IMR-90 (cell line): Measurements from ENCODE around the gene PRTFDC1. TPM values are rescaled to one million over a fixed set of nuclear protein-coding genes. Genes with fewer than 3 reads are reported as not detected.
"Not testable (repeated sequence)": the region's sequence is repeated elsewhere in the genome, so short reads cannot be mapped to it uniquely, and the experiment has no call there.

Experiments
- ATAC-seq: fragments of 200-7000 bp; cut with Tn5 transposase; 2 replicates; pipeline ENCODE4 v1.9.1; 2020; ENCODE audit warnings: low read depth, mild to moderate bottlenecking, moderate library complexity
- BruUV-seq: library from RNA; stranded (reverse); fragments of 400-500 nt; replicated peaks from 2 replicates; lab custom pipeline; 2021; lab: Mats Ljungman, UMichigan
- CTCF ChIA-PET: fragments of 300-600 bp; formaldehyde crosslinking; extraction: SDS; loops from one replicate; lab custom pipeline; 2021; ENCODE audit warnings: antibody characterized with exemption; lab: Yijun Ruan, JAX
- POLR2A ChIA-PET: fragments of 300-600 bp; sonication (Branson Sonifier 250); formaldehyde crosslinking; loops from one replicate; lab custom pipeline; 2022; ENCODE audit warnings: antibody characterized with exemption; ENCODE audit not compliant: unreplicated experiment; lab: Charles Lee
- DNase-seq: peaks from one replicate; pipeline ENCODE4 v3.0.0; 2013
- H2AFZ ChIP-seq: replicated peaks from 2 replicates; pipeline ENCODE3; 2013; ENCODE audit warnings: low read length, mild to moderate bottlenecking; ENCODE audit not compliant: poor library complexity
- H2AK5ac ChIP-seq: 2 replicates; pipeline ENCODE4 v1.6.1; 2013; ENCODE audit warnings: low read depth, low read length, inconsistent platforms
- H2AK9ac ChIP-seq: replicated peaks from 2 replicates; pipeline ENCODE3; 2013; ENCODE audit warnings: mild to moderate bottlenecking, low read depth, low read length, moderate library complexity; ENCODE audit not compliant: poor library complexity
- H2BK120ac ChIP-seq: 2 replicates; pipeline ENCODE4 v1.6.1; 2013; ENCODE audit warnings: low read depth, low read length, inconsistent platforms
- H2BK15ac ChIP-seq: 3 replicates; pipeline ENCODE4 v1.6.1; 2013; ENCODE audit warnings: low read depth, low read length, inconsistent platforms
- H2BK20ac ChIP-seq: 2 replicates; pipeline ENCODE4 v1.6.1; 2013; ENCODE audit warnings: low read depth, mild to moderate bottlenecking, inconsistent platforms, low read length, moderate library complexity
- H2BK5ac ChIP-seq: 2 replicates; pipeline ENCODE4 v1.6.1; 2013; ENCODE audit warnings: mild to moderate bottlenecking, low read depth, low read length, inconsistent platforms; ENCODE audit not compliant: poor library complexity, severe bottlenecking
- H3K14ac ChIP-seq: replicated peaks from 2 replicates; pipeline ENCODE4 v1.6.1; 2013; ENCODE audit warnings: low read depth, low read length, inconsistent platforms
- H3K18ac ChIP-seq: 2 replicates; pipeline ENCODE4 v1.6.1; 2013; ENCODE audit warnings: low read depth, low read length, control low read depth
- H3K23ac ChIP-seq: 2 replicates; pipeline ENCODE4 v1.6.1; 2013; ENCODE audit warnings: low read depth, low read length, inconsistent platforms
- H3K27ac ChIP-seq: 2 replicates; pipeline ENCODE4 v1.5.1; 2013; ENCODE audit warnings: mild to moderate bottlenecking, control low read depth, low read length; ENCODE audit not compliant: insufficient read depth
- H3K27me3 ChIP-seq: 2 replicates; pipeline ENCODE4 v1.6.1; 2013; ENCODE audit warnings: low read length; ENCODE audit not compliant: control insufficient read depth, insufficient read depth
- H3K36me3 ChIP-seq: 2 replicates; pipeline ENCODE4 v1.6.1; 2013; ENCODE audit warnings: low read length, mixed read lengths; ENCODE audit not compliant: control insufficient read depth, insufficient read depth
- H3K4ac ChIP-seq: 2 replicates; pipeline ENCODE4 v1.6.1; 2013; ENCODE audit warnings: low read depth, low read length, inconsistent platforms
- H3K4me1 ChIP-seq: 2 replicates; pipeline ENCODE4 v1.6.1; 2013; ENCODE audit warnings: low read length, mixed read lengths; ENCODE audit not compliant: control insufficient read depth, insufficient read depth
- H3K4me2 ChIP-seq: 2 replicates; pipeline ENCODE4 v1.6.1; 2013; ENCODE audit warnings: low read depth, mild to moderate bottlenecking, control low read depth, low read length, moderate library complexity
- H3K4me3 ChIP-seq: 2 replicates; pipeline ENCODE4 v1.5.1; 2013; ENCODE audit warnings: low read depth, mild to moderate bottlenecking, control low read depth, low read length, moderate library complexity; ENCODE audit not compliant: insufficient read depth
- H3K56ac ChIP-seq: 2 replicates; pipeline ENCODE4 v1.6.1; 2013; ENCODE audit warnings: low read length, inconsistent platforms; ENCODE audit not compliant: insufficient read depth; ENCODE audit errors: extremely low read depth
- H3K79me1 ChIP-seq, 2 experiments: 2 replicates each; pipeline ENCODE4 v1.6.1; 2013; ENCODE audit warnings: low read length in 2 of 2, inconsistent platforms in 1 of 2, low read depth in 1 of 2
- H3K9ac ChIP-seq: 2 replicates; pipeline ENCODE4 v1.6.1; 2013; ENCODE audit warnings: low read depth, low read length, control low read depth
- H3K9me1 ChIP-seq: 2 replicates; pipeline ENCODE4 v1.6.1; 2013; ENCODE audit warnings: low read length, inconsistent platforms; ENCODE audit not compliant: insufficient read depth
- H3K9me3 ChIP-seq: 2 replicates; pipeline ENCODE4 v1.6.1; 2013; ENCODE audit warnings: low read length; ENCODE audit not compliant: control insufficient read depth, insufficient read depth
- H4K20me1 ChIP-seq: 2 replicates; pipeline ENCODE4 v1.6.1; 2013; ENCODE audit warnings: low read length, inconsistent platforms; ENCODE audit not compliant: insufficient read depth
- H4K5ac ChIP-seq: 2 replicates; pipeline ENCODE4 v1.6.1; 2013; ENCODE audit warnings: mild to moderate bottlenecking, low read depth, low read length, control low read depth
- H4K8ac ChIP-seq, 2 experiments: 2 replicates each; pipeline ENCODE4 v1.6.1; 2013; ENCODE audit warnings: low read depth in 2 of 2, low read length in 2 of 2, control low read depth in 1 of 2, inconsistent platforms in 1 of 2
- H4K91ac ChIP-seq: 2 replicates; pipeline ENCODE4 v1.6.1; 2013; ENCODE audit warnings: low read depth, low read length, inconsistent platforms; ENCODE audit not compliant: insufficient read depth
- WGBS, 2 experiments: methylation state at CpG; one replicate each; pipeline versions ENCODE4 v1.1.5 to v1.1.7; 2013; ENCODE audit warnings: missing lambda C conversion rate in 2 of 2; ENCODE audit not compliant: insufficient read length in 1 of 2; ENCODE audit errors: extremely low coverage in 2 of 2; 5-methylcytosine and 5-hydroxymethylcytosine counted together
- dilution Hi-C: fragments of 300-500 bp; cut with HindIII; formaldehyde crosslinking; loops from one replicate; pipeline ENCODE4 v1.14.3; 2018; ENCODE audit warnings: low sequenced_read_pairs; ENCODE audit not compliant: unreplicated experiment
- in situ Hi-C: fragments of 300-500 bp; cut with MboI; formaldehyde crosslinking; loops from 3 replicates; pipeline ENCODE4 v1.14.3; 2019; ENCODE audit warnings: low sequenced_read_pairs, inconsistent platforms, mixed read lengths
- intact Hi-C: fragments of 100-400 bp; cut with micrococcal nuclease; formaldehyde crosslinking; loops from 2 replicates; pipeline ENCODE4 v1.10.0; 2022
- polyA plus RNA-seq, 3 experiments: library from polyadenylated mRNA; depleted of rRNA; stranded (reverse); fragments of >200 nt; gene quantifications; 2 replicates each; pipeline ENCODE4 v1.2.3, GENCODE V29; 2012; ENCODE audit warnings: low replicate concordance in 1 of 3
- total RNA-seq: library from RNA; depleted of rRNA; stranded (reverse); fragments of >200 nt; gene quantifications from 2 replicates; pipeline ENCODE4 v1.2.3, GENCODE V29; 2012

PRTFDC1 gene
- total and polyA plus RNA-seq, 2 of the 4 experiments (the other 2 are of a cell fraction) = 12.3 to 17.9 TPM

DNA sequence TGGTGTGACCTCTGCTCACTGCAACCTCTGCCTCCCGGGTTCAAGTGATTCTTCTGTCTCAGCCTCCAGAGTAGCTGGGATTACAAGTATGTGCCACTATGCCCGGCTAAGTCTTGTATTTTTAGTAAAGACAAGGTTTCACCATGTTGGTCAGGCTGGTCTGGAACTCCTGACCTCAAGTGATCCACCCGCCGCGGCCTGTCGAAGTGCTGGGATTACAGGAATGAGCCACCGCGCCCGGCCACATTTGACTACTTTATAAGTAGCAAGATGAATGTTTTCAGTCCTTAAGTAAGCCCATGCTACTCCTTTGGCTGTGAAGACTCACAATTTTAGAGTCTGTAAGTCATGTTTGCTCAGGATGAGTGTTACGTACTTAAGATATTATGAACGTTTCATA, 16.5 kb upstream of the PRTFDC1 start:
- WGBS, 2 experiments = 93% methylated on average over 3 of the region's 11 CpGs; no CpG with 5 or more reads in 1 of the 2 experiments
- H3K4me3 ChIP-seq, H3K56ac ChIP-seq, H3K9me3 ChIP-seq, POLR2A ChIA-PET, H2AK5ac ChIP-seq, H3K4me2 ChIP-seq, H2BK20ac ChIP-seq, H2BK15ac ChIP-seq, H3K36me3 ChIP-seq, H2AFZ ChIP-seq, H4K91ac ChIP-seq, H4K5ac ChIP-seq, H3K79me1 ChIP-seq, H3K14ac ChIP-seq, H2BK5ac ChIP-seq, H3K23ac ChIP-seq, H3K27ac ChIP-seq, intact Hi-C loops, H4K20me1 ChIP-seq, BruUV-seq, H3K9ac ChIP-seq, H2AK9ac ChIP-seq, ATAC-seq, H3K18ac ChIP-seq, DNase-seq, H2BK120ac ChIP-seq, H3K9me1 ChIP-seq, H3K4me1 ChIP-seq, H4K8ac ChIP-seq, H3K27me3 ChIP-seq, CTCF ChIA-PET, dilution Hi-C loops, H3K4ac ChIP-seq: not testable (repeated sequence)
- in situ Hi-C loops = loop anchor here (25.0 kb wide), 1 partner anchor 257 kb away; the partner anchor contains the start of gene ARHGAP21
